Activated effector memory CD4-positive, alpha-beta T cell treated with Interleukin-2 at 50 U/mL for 16 hours (primary cell): ENCODE results near the gene PDE7B.
A peak's percentile ranks its signal among the peaks of the same experiment; 100 is the strongest.

Experiments used
- DNase-seq: peaks from one replicate; pipeline ENCODE4 v3.0.0-alpha.2; 2020

The PDE7B gene

GRCh38 chr6:135891710-135892109, 40.2 kb downstream of the PDE7B start:
- DNase-seq = no peak

- DNase-seq = no peak
Measured at GRCh38 chr6:135895231-135895911, 43.9 kb downstream of the PDE7B start.

GRCh38 chr6:135897087-135897486, 45.6 kb downstream of the PDE7B start:
- no peak for DNase-seq

- DNase-seq = no peak
Measured at GRCh38 chr6:135901774-135902524, 50.4 kb downstream of the PDE7B start.

- DNase-seq = no peak
Measured at GRCh38 chr6:135902756-135903331, 51.3 kb downstream of the PDE7B start.

GRCh38 chr6:135904666-135905065, 53.2 kb downstream of the PDE7B start:
- DNase-seq = no peak

GRCh38 chr6:135905604-135906300, 54.3 kb downstream of the PDE7B start:
- no peak for DNase-seq

- no peak for DNase-seq
Measured at GRCh38 chr6:135906542-135906941, 55.0 kb downstream of the PDE7B start.

- no peak for DNase-seq
Measured at GRCh38 chr6:135906972-135907465, 55.5 kb downstream of the PDE7B start.

- peak; percentile 18 for DNase-seq
Measured at GRCh38 chr6:135909737-135910387, 58.4 kb downstream of the PDE7B start.

- no peak for DNase-seq
Measured at GRCh38 chr6:135910790-135911618, 59.5 kb downstream of the PDE7B start.

- no peak for DNase-seq
Measured at GRCh38 chr6:135913785-135914184, 62.3 kb downstream of the PDE7B start.

GRCh38 chr6:135919026-135919425, 67.5 kb downstream of the PDE7B start:
- DNase-seq = no peak

- no peak for DNase-seq
Measured at GRCh38 chr6:135920689-135921088, 69.2 kb downstream of the PDE7B start.

- no peak for DNase-seq
Measured at GRCh38 chr6:135921188-135921587, 69.7 kb downstream of the PDE7B start.

GRCh38 chr6:135922174-135922573, 70.7 kb downstream of the PDE7B start:
- DNase-seq = no peak

- DNase-seq = no peak
Measured at GRCh38 chr6:135922746-135923145, 71.2 kb downstream of the PDE7B start.

GRCh38 chr6:135932651-135933050, 81.2 kb downstream of the PDE7B start:
- no peak for DNase-seq

- DNase-seq = no peak
Measured at GRCh38 chr6:135935941-135936601, 84.6 kb downstream of the PDE7B start.

GRCh38 chr6:135936606-135937005, 85.1 kb downstream of the PDE7B start:
- no peak for DNase-seq

GRCh38 chr6:135937106-135937505, 85.6 kb downstream of the PDE7B start:
- no peak for DNase-seq
